ENCODE data around the gene CELSR1.

Gene CELSR1

GRCh38 chr22:46394622-46395021 lies 142.8 kb downstream of the CELSR1 start:
- DNase-seq (ENCODE audit: low read depth): no peak

GRCh38 chr22:46393873-46394272 lies 143.5 kb downstream of the CELSR1 start:
- DNase-seq (ENCODE audit: low read depth): no peak

DNA sequence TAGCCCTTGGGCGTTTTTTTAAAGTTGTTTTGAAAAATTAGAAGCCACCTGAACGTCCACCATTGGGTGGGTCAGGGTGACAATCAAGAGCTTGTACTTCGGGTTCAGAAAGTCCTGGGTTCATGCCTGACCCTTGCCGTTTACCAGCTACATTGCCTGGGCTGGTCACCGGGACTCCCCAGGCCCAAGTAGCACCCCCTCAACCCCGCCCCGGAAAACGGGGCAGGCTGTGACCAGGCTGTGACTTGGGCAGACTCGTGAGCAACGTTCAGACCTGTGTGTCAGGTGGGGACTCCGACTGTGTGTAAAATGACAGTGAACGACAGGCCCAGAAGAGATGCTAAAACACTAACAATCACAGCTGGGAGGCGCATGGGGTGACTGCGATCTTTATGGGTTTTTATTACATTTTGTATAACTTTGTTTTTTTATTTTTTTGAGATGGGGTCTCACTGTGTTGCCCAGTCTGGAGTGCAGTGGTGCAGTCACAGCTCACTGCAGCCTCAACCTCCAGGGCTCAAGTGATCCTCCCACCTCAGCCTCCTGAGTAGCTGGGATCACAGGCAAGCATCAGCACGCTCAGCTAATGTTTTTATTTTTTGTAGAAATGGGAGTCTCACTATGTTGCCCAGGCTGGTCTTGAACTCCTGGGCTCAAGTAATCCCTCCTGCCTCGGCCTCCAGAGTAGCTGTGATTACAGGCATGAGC lies 145.1 kb downstream of the CELSR1 start:
- DNase-seq (ENCODE audit: low read depth): no peak

- no peak for DNase-seq (ENCODE audit: low read depth)
Observed at GRCh38 chr22:46391486-46392136, 145.8 kb downstream of the CELSR1 start.

GRCh38 chr22:46390652-46391301 lies 146.6 kb downstream of the CELSR1 start:
- DNase-seq (ENCODE audit: low read depth): peak; percentile 80

GRCh38 chr22:46390105-46390651 lies 147.2 kb downstream of the CELSR1 start:
- DNase-seq (ENCODE audit: low read depth): no peak

DNA sequence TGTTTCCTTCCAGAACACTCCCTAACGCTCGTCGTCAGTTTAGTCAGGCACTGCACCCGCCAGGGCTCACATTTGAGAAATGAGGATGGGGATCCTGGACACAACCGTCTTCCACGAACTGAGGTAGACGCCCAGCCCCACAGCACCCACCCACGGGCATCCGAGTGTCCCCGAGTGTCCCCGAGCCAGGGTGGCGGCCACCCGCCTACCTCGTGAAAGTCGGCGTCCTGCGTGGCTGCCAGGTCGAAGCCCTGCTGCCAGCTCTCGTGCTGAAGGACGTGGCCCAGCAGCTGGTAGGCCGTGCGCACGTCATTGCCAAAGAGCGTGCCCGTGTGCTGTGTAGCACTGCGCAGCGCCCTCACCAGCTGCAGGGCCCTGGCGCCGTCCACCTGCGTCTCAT lies 148.3 kb downstream of the CELSR1 start:
- DNase-seq (ENCODE audit: low read depth): no peak

- DNase-seq (ENCODE audit: low read depth): no peak
Observed at GRCh38 chr22:46388647-46389046, 148.8 kb downstream of the CELSR1 start.

DNA sequence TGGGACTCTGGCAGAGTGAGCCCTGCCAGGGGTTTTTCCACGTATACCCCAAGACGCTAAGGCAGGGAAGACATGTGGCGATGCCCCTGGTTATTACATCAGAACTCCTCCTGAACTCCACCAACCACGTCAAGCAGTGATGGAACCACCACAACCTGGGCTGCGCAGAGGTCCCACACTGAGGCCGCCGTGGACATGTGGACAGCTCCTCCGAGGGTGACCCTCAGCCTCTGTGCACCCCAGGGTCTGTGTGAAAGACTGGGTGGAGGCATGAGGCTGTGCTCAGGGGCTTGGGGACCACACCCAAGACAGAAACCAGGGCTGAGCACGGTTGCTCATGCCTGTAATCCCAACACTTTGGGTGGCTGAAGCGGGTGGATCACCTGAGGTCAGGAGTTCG lies 149.7 kb downstream of the CELSR1 start:
- DNase-seq (ENCODE audit: low read depth): no peak

DNA sequence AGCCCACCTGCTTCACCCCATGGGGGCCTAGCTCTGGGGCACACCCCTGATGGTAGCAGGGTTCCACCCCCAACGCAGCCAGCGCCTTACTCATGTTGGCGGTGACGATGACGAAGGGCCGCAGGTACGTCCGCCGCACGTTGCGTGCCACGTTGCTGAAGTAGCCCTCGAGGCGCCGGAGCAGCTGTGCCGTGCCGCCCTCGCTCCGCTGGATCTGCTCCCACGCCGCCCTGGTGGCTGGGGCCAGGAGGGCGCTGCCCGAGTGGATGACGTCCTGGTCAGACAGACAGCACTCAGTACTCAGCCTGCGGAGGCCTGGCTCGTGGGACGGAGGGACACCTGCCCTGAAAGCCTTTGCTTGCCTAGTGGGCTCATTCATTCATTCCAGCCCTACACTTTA lies 151.1 kb downstream of the CELSR1 start:
- DNase-seq (ENCODE audit: low read depth): no peak

GRCh38 chr22:46382524-46382923 lies 154.9 kb downstream of the CELSR1 start:
- no peak for DNase-seq (ENCODE audit: low read depth)

GRCh38 chr22:46381731-46382130 lies 155.7 kb downstream of the CELSR1 start:
- no peak for DNase-seq (ENCODE audit: low read depth)

- DNase-seq (ENCODE audit: low read depth): no peak
Observed at GRCh38 chr22:46381142-46381541, 156.3 kb downstream of the CELSR1 start.

GRCh38 chr22:46380581-46380980 lies 156.8 kb downstream of the CELSR1 start:
- DNase-seq (ENCODE audit: low read depth): no peak

DNA sequence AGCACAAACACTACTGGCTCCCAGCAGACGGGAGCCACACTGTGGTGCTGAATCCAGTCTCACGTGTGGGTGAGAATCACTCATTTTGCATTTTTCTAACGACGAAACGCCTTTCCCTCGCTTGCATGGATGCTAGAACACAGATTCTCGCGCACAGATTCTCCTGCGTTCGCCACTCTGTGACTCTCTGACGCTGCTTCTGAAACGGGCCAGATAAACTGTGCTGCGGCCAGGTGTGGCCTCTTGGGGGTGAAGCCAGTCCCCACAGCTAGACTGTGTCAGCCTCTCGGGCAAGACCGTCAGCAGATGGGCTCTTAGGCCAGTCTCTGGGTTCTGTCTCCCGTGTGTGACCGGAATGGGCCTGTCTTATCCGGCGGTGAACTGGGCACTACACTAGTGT lies 157.4 kb downstream of the CELSR1 start:
- no peak for DNase-seq (ENCODE audit: low read depth)

- no peak for DNase-seq (ENCODE audit: low read depth)
Observed at GRCh38 chr22:46379066-46379930, 158.1 kb downstream of the CELSR1 start.

GRCh38 chr22:46378426-46379065 lies 158.9 kb downstream of the CELSR1 start:
- DNase-seq (ENCODE audit: low read depth): no peak

- no peak for DNase-seq (ENCODE audit: low read depth)
Observed at GRCh38 chr22:46377525-46378425, 159.6 kb downstream of the CELSR1 start.

DNA sequence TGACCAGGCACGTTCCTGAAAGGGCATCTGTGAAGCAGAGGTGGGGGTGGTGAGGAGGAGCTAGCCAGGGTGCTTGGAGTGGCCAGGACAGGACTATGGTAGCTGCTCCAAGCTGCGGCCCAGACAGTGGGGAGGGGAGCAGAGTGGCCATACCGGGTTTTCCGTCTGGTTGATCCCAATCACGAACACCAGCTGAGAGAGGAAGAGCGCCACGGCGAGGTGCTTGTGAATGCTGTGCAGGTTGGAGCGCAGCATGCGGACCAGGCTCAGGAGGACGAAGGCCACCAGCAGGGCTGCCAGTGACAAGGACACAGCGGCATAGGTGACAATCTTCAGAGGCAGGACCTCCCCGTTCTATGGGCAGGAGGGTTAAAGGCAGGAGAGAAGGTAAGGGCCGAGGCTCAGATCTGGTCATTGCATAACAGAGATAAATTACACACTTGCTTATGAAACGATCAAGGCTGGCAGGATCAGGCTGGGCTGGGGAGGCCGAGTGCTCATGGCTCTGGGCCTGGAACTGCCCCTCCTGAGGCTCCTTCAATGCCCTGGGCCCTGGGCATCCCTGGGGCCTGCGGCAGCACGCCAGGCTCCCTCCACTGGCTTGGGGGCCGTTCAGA lies 160.4 kb downstream of the CELSR1 start:
- DNase-seq (ENCODE audit: low read depth): no peak

DNA sequence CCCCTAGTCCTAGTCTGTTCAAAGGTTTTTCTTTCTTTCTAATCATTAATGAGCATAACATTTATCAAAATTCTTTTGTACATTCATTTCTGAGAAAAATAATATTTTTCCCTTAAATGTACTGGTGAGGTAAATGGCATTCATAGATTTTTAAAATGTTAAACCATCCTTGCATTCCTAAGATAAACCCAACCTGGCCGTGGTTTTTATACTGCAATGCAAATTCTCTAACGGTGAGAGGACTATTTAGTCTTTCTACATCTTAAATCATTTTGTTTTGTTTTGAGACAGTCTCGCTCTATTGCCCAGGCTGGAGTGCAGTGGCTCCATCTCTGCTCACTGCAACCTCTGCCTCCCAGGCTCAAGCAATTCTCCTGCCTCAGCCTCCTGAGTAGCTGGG lies 161.3 kb downstream of the CELSR1 start:
- no peak for DNase-seq (ENCODE audit: low read depth)

Measured in fibroblast of gingiva (primary cell).